GM19452 (cell line): ENCODE measurements around the gene ANKRD9.

Source experiments
- ATAC-seq: cut with Tn5 transposase; IDR thresholded peaks from one replicate; pipeline ENCODE4 v1.9.1; 2021; ENCODE audit not compliant: unreplicated experiment

The ANKRD9 gene

GRCh38 chr14:102499401-102500157 is 10.0 kb downstream of the ANKRD9 start:
- no peak for ATAC-seq

- ATAC-seq: no peak
These were observed 10.8 kb downstream of the ANKRD9 start for GRCh38 chr14:102498678-102499265.

DNA sequence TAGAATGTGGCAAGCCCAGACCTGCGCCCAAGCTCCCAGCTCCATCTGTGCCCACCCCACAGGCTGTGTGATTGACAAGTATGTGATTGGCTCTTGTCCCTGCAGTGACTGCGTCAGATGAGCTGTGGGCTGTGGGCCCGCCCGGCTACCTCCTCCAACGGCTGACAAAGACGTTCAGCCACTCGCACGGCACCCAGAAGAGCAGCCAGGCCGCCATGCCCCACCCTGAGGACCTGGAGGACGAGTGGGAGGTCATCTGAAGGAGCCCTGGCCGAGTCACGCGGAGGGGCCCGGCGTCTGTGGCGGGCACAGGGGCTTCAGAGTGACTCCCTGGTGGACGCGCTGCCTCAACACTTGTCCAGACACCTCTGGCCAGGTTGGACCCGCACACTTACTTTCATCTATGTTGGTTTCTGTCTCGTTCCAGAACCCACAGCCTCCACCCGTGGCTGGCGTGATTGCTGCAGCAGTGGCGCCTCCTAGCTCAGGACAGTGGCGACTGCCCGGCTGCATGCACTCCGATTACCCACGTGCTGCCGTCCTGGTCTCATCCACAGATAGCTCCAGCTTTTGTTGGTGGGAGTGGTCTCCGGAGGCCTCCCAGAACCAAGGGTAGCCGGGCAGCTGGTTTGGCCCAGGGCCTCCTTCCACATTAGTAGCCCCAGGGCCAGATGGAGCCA is 11.4 kb downstream of the ANKRD9 start:
- ATAC-seq: no peak

DNA sequence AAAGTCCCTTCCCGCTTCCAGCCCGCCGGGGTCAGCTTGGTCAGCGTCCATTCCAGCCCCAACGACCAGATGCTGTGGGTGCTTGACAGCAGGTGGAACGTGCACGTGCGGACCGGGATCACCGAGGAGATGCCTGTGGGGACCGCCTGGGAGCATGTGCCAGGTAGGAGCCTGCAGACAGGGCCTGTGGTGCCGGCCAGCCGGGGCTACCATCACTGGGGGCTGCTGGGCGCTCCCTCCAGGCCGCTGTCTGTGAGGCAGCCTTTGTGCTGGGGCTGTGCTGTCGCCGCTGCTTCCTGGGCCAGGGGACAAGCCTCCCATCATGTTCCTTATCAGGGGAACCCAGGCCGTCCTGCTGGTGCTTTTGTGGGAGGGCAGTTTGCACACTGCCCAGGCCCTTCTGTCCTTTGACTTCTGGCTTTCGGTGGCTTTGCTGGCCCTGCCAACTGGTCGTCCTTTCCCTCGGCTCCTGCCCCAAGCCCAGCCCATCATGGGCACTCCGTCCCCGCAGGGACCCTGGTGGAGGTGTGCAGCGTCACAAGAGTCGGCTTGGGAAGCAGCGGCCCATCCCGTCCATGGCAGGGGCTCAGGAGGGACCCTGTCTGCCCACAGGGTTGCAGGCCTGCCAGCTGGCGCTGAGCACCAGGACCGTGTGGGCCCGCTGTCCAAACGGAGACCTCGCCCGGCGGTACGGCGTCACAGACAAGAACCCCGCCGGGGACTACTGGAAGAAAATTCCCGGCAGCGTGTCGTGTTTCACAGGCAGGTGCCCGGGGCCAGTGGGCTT is 12.4 kb downstream of the ANKRD9 start:
- ATAC-seq: no peak

DNA sequence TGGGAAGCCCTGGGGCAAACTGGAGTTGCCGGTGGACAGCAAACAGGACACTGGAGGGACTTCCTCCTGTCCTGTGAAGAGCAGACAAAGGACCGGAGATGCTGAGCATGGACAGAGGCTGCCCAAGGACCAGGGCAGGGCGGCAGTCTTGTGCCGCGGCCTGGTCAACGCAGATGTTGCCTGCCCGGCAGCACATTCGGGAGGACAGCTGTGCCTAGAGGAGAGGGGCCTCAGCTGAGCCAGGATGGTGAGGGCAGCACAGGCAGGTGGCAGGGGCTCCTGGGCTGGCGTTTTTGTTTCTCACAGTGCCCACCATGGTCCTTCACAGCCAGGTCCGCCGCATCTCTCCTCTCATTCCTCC is 13.3 kb downstream of the ANKRD9 start:
- ATAC-seq: no peak

GRCh38 chr14:102495491-102496330 is 13.9 kb downstream of the ANKRD9 start:
- no peak for ATAC-seq

GRCh38 chr14:102493585-102493984 is 16.0 kb downstream of the ANKRD9 start:
- no peak for ATAC-seq

GRCh38 chr14:102493096-102493495 is 16.5 kb downstream of the ANKRD9 start:
- no peak for ATAC-seq

GRCh38 chr14:102492531-102492910 is 17.1 kb downstream of the ANKRD9 start:
- ATAC-seq: no peak

- ATAC-seq: no peak
These were observed 17.6 kb downstream of the ANKRD9 start for GRCh38 chr14:102491786-102492530.

DNA sequence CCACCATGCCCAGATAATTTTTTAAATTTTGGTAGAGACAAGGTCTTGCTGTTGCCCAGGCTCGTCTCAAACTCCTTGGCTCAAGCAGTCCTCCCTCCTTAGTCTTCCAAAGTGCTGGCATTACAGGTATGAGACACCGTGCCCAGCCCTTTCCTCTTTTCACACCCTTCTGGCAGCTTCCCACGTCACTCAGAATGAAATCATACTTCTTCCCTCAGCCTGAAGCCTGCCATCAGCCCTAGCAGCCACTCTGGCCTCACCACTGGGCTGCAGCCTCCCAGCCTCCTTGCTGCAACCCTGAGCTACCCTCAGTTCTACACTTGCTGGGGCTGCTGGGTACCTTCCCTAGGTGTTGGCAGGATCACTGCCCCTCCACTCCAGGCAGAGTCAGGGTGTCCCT is 18.2 kb downstream of the ANKRD9 start:
- no peak for ATAC-seq

GRCh38 chr14:102490456-102490855 is 19.1 kb downstream of the ANKRD9 start:
- ATAC-seq: no peak

- no peak for ATAC-seq
These were observed 22.4 kb downstream of the ANKRD9 start for GRCh38 chr14:102487204-102487577.

DNA sequence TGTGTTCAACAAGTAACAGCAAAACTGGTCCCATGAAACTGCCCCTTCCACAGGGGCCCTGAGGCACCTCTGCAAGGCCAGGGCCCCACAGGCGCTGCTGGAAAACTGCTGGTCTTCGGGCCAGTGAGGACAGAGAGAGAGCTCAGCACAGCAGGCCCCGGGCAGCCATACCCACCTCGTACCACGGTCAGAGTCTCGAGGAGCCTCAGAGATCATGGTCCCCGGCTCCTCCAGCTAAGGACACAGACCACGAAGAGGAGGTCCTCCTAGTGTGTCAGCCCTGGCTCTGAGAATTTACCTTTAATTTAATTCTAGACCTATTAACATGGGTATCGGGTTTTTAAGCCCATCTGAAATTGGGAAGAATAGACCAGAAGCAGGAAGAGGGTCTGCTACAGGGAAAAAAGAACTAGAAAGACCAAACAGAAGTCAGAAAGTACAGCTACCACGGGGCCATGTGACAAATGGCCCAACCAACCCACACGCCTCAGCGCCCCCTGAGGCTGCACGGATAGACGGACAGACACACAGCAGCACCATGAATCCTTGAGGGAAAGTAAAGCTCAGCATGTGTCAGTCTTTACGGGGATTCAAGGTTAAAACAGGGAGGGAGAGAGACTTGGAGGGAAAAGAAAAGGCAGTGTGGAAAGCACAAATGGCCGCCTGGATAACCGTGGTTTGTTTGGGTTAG is 22.9 kb downstream of the ANKRD9 start:
- no peak for ATAC-seq

GRCh38 chr14:102485693-102486512 is 23.7 kb downstream of the ANKRD9 start:
- no peak for ATAC-seq

- no peak for ATAC-seq
These were observed 25.3 kb downstream of the ANKRD9 start for GRCh38 chr14:102484316-102484715.

DNA sequence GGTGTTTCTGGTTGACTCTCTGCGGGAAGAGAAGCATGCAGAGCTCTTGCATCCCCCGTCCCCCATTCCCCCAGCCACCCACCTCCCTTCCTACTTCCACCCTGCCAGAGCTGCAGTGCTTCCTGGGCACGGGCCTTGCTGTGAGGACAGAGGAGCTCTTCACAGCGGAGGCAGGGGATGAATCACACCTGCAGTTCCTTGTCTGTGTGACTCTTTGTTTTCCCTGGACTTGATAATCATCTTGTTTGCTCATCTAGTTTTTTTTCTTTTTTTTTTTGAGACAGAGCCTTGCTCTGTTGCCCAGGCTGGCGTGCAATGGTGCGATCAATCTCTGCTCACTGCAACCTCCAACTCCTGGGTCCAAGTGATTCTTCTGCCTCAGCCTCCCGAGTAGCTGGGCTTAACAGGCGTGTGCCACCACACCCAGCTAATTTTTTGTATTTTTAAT is 27.8 kb downstream of the ANKRD9 start:
- no peak for ATAC-seq

DNA sequence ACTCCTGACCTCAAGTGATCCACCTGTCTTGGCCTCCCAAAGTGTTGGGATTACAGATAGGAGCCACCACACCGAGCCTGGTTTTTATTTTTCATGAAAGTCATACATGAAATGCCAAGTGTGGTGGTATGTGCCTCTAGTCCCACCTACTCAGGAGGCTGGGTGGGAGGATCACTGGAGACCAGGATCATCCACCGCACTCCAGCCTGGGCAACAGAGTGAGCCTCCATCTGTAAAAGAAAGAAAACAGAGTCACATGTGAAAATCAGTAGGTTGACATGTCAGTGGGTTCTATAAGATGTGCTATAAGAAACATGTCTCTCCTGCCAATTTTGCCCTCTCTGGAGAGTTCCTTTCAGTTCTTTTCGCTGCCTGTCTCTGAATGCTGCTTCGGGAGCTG is 28.2 kb downstream of the ANKRD9 start:
- no peak for ATAC-seq

GRCh38 chr14:102479777-102480176 is 29.8 kb downstream of the ANKRD9 start:
- no peak for ATAC-seq
